Measurements from ENCODE around the gene TMTC1.
"Not testable (repeated sequence)": the region's sequence is repeated elsewhere in the genome, so short reads cannot be mapped to it uniquely, and the experiment has no call there.

TMTC1 gene

GRCh38 chr12:29639893-29640495 is 143.7 kb downstream of the TMTC1 start:
- Histone ChIP-seq H3K9ac (ENCODE audit: low read length) (peak overlapping the region; percentile 60), H3K9me3 (ENCODE audit: control insufficient read depth, insufficient read depth, low read depth, low read length) (no peaks in the 10 kb centered on the region), H3K27ac (ENCODE audit: low read depth, low read length) (peak overlapping the region; percentile 82), H3K36me3 (ENCODE audit: control insufficient read depth, insufficient read depth, low read length) (no peaks in the 10 kb centered on the region), H3K4me3 (ENCODE audit: low read depth, low read length) (no peak overlapping the region), H3K4me1 (ENCODE audit: control insufficient read depth, insufficient read depth, low read length) (peaks cover 25% of the 10 kb centered on the region), H3K27me3 (ENCODE audit: control insufficient read depth, insufficient read depth, low read length) (no peaks in the 10 kb centered on the region)

- Histone ChIP-seq H3K27me3 (ENCODE audit: control insufficient read depth, insufficient read depth, low read length) (no peaks in the 10 kb centered on the region), H3K4me1 (ENCODE audit: control insufficient read depth, insufficient read depth, low read length) (peaks cover 33% of the 10 kb centered on the region), H3K9me3 (ENCODE audit: control insufficient read depth, insufficient read depth, low read depth, low read length) (no peaks in the 10 kb centered on the region), H3K36me3 (ENCODE audit: control insufficient read depth, insufficient read depth, low read length) (no peaks in the 10 kb centered on the region), H3K27ac (ENCODE audit: low read depth, low read length) (no peak overlapping the region), H3K9ac (ENCODE audit: low read length) (no peak overlapping the region), H3K4me3 (ENCODE audit: low read depth, low read length) (no peak overlapping the region)
Observed at GRCh38 chr12:29638528-29638927, 145.2 kb downstream of the TMTC1 start.

DNA sequence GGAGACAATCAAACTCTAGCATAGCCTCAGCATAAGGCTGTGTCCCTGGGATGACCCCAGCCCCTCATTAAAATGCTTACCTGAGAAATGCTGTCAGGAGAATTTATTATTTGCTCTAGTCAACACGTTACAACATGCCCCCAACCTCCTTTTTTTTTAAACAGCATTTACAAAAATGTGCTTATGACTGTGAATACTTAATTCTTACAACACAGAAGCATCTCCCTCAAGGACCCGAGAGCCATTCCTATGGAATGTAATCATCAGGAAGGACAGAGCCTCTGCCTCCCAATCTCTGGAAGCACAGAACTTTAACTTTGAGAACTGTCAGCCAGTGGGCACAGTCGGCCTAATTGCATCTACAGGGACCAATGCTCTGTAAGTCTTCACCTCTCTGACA is 149.7 kb downstream of the TMTC1 start:
- Histone ChIP-seq H3K27me3 (ENCODE audit: control insufficient read depth, insufficient read depth, low read length) (no peaks in the 10 kb centered on the region), H3K27ac (ENCODE audit: low read depth, low read length) (no peak overlapping the region), H3K4me3 (ENCODE audit: low read depth, low read length) (no peak overlapping the region), H3K36me3 (ENCODE audit: control insufficient read depth, insufficient read depth, low read length) (peaks cover 3% of the 10 kb centered on the region; the same call in 1 of the 2 replicates), H3K9me3 (ENCODE audit: control insufficient read depth, insufficient read depth, low read depth, low read length) (peaks cover 10% of the 10 kb centered on the region; the same call in 1 of the 2 replicates), H3K9ac (ENCODE audit: low read length) (no peak overlapping the region), H3K4me1 (ENCODE audit: control insufficient read depth, insufficient read depth, low read length) (peaks cover 15% of the 10 kb centered on the region; the same call in 1 of the 2 replicates)

- peaks cover 14% of the 10 kb centered on the region for H3K4me1 ChIP-seq (ENCODE audit: control insufficient read depth, insufficient read depth, low read length)
- not testable (repeated sequence) for H3K4me3 ChIP-seq (ENCODE audit: low read depth, low read length); H3K9ac ChIP-seq (ENCODE audit: low read length); H3K36me3 ChIP-seq (ENCODE audit: control insufficient read depth, insufficient read depth, low read length); H3K27ac ChIP-seq (ENCODE audit: low read depth, low read length); H3K27me3 ChIP-seq (ENCODE audit: control insufficient read depth, insufficient read depth, low read length)
- H3K9me3 ChIP-seq (ENCODE audit: control insufficient read depth, insufficient read depth, low read depth, low read length) = peaks cover 17% of the 10 kb centered on the region; the same call in 1 of the 2 replicates
Observed at GRCh38 chr12:29630164-29630563, 153.6 kb downstream of the TMTC1 start.

DNA sequence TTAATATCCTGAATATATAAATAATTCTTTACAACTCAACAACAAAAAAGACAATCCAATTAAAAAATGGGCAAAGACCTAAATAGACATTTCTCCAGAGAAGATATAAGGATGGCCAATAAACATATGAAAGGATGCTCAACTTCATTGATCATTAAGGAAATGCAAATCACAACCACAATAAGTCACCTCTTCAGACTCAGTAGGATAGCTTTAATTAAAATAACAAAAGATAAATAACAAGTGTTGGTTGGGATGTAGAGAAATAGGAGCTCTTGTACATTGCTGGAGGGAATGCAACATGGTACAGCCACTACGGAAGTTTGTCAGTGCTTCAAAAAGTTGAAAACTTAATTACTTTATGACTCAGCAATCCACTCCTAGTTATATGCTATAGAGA is 156.5 kb downstream of the TMTC1 start:
- Histone ChIP-seq H3K27ac (ENCODE audit: low read depth, low read length) (no peak overlapping the region), H3K27me3 (ENCODE audit: control insufficient read depth, insufficient read depth, low read length) (no peaks in the 10 kb centered on the region), H3K36me3 (ENCODE audit: control insufficient read depth, insufficient read depth, low read length) (no peaks in the 10 kb centered on the region; the same call in 1 of the 2 replicates), H3K4me3 (ENCODE audit: low read depth, low read length) (no peak overlapping the region), H3K9me3 (ENCODE audit: control insufficient read depth, insufficient read depth, low read depth, low read length) (peaks cover 15% of the 10 kb centered on the region; the same call in 1 of the 2 replicates), H3K4me1 (ENCODE audit: control insufficient read depth, insufficient read depth, low read length) (peaks cover 6% of the 10 kb centered on the region; the same call in 1 of the 2 replicates), H3K9ac (ENCODE audit: low read length) (no peak overlapping the region)

GRCh38 chr12:29625359-29625953 is 158.3 kb downstream of the TMTC1 start:
- Histone ChIP-seq H3K27me3 (ENCODE audit: control insufficient read depth, insufficient read depth, low read length) (no peaks in the 10 kb centered on the region), H3K4me3 (ENCODE audit: low read depth, low read length) (no peak overlapping the region), H3K36me3 (ENCODE audit: control insufficient read depth, insufficient read depth, low read length) (no peaks in the 10 kb centered on the region; the same call in 1 of the 2 replicates), H3K9me3 (ENCODE audit: control insufficient read depth, insufficient read depth, low read depth, low read length) (peaks cover 11% of the 10 kb centered on the region; the same call in 1 of the 2 replicates), H3K9ac (ENCODE audit: low read length) (no peak overlapping the region), H3K27ac (ENCODE audit: low read depth, low read length) (no peak overlapping the region), H3K4me1 (ENCODE audit: control insufficient read depth, insufficient read depth, low read length) (peaks cover 6% of the 10 kb centered on the region; the same call in 1 of the 2 replicates)

DNA sequence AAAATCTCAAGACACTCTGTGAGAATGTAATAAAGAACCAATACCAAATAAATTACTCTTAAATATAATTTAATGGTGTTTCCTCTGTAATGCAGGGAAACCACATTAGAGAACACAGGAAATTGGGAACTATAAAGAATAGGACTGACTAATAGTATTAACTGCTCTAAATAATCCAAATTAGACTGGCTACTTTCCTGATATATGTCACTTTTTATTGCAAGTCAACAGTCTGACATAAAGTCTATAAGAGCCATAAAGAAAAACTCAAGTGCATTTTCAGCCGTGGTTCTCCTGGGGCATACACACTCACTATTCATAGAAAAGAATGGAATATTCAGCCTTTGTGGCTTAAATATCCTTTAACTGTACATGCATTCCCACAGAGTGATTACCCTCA is 161.5 kb downstream of the TMTC1 start:
- Histone ChIP-seq H3K9me3 (ENCODE audit: control insufficient read depth, insufficient read depth, low read depth, low read length) (no peaks in the 10 kb centered on the region), H3K4me1 (ENCODE audit: control insufficient read depth, insufficient read depth, low read length) (peaks cover 6% of the 10 kb centered on the region; the same call in 1 of the 2 replicates), H3K4me3 (ENCODE audit: low read depth, low read length) (no peak overlapping the region), H3K27ac (ENCODE audit: low read depth, low read length) (no peak overlapping the region), H3K27me3 (ENCODE audit: control insufficient read depth, insufficient read depth, low read length) (no peaks in the 10 kb centered on the region), H3K36me3 (ENCODE audit: control insufficient read depth, insufficient read depth, low read length) (no peaks in the 10 kb centered on the region), H3K9ac (ENCODE audit: low read length) (no peak overlapping the region)

DNA sequence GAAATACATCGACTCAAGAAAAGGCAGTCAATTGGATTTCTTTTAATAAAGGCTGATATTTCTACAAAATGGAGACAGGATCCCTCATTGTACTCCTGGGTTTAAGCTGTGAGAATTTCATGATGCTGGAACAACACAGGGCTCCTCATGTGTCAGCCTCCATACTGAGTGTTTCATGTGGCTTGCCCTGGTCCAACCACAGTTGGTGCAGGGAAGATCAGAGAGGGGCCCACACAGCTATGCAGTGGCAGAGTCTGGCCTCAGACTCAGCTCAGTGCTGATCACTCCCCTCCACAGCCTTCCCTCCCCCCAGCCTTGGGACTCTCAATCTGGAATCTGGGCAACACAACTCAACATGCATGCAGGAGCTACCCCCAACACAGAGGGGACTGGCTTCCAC is 163.7 kb downstream of the TMTC1 start:
- Histone ChIP-seq H3K9me3 (ENCODE audit: control insufficient read depth, insufficient read depth, low read depth, low read length) (no peaks in the 10 kb centered on the region), H3K4me1 (ENCODE audit: control insufficient read depth, insufficient read depth, low read length) (0 out of 2 replicates have a peak, but pooled peaks cover under 1% of the 10 kb centered on the region), H3K27ac (ENCODE audit: low read depth, low read length) (no peak overlapping the region), H3K4me3 (ENCODE audit: low read depth, low read length) (no peak overlapping the region), H3K27me3 (ENCODE audit: control insufficient read depth, insufficient read depth, low read length) (no peaks in the 10 kb centered on the region), H3K36me3 (ENCODE audit: control insufficient read depth, insufficient read depth, low read length) (no peaks in the 10 kb centered on the region), H3K9ac (ENCODE audit: low read length) (no peak overlapping the region)

DNA sequence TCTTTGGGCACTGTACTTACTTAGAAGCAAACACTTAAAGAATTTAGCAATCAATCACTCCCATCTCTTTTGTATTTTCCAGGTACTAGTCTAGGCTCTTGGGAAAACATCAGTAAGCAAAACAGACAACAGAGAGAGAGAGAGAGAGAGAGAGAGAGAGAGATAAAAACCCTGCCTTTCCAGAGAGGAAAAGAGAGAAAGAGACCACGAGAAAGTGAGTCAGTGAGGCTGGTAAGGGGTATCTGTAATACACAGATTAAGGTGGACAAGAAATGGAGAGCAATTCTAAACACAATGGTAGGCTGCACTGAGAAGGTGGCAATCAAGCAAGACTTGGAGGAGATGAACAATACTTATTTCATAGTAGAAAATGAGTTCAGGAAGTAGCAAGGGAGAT is 166.3 kb downstream of the TMTC1 start:
- no peak overlapping the region for H3K4me3 ChIP-seq (ENCODE audit: low read depth, low read length)
- no peak overlapping the region for H3K9ac ChIP-seq (ENCODE audit: low read length)
- H3K36me3 ChIP-seq (ENCODE audit: control insufficient read depth, insufficient read depth, low read length) = no peaks in the 10 kb centered on the region
- no peaks in the 10 kb centered on the region for H3K27me3 ChIP-seq (ENCODE audit: control insufficient read depth, insufficient read depth, low read length)
- H3K27ac ChIP-seq (ENCODE audit: low read depth, low read length) = no peak overlapping the region
- H3K9me3 ChIP-seq (ENCODE audit: control insufficient read depth, insufficient read depth, low read depth, low read length) = no peaks in the 10 kb centered on the region
- no peaks in the 10 kb centered on the region for H3K4me1 ChIP-seq (ENCODE audit: control insufficient read depth, insufficient read depth, low read length)

GRCh38 chr12:29616664-29617406 is 166.9 kb downstream of the TMTC1 start:
- Histone ChIP-seq H3K4me3 (ENCODE audit: low read depth, low read length) (no peak overlapping the region), H3K27me3 (ENCODE audit: control insufficient read depth, insufficient read depth, low read length) (no peaks in the 10 kb centered on the region), H3K9me3 (ENCODE audit: control insufficient read depth, insufficient read depth, low read depth, low read length) (no peaks in the 10 kb centered on the region), H3K9ac (ENCODE audit: low read length) (no peak overlapping the region), H3K4me1 (ENCODE audit: control insufficient read depth, insufficient read depth, low read length) (peaks cover 2% of the 10 kb centered on the region; the same call in 1 of the 2 replicates), H3K27ac (ENCODE audit: low read depth, low read length) (no peak overlapping the region), H3K36me3 (ENCODE audit: control insufficient read depth, insufficient read depth, low read length) (no peaks in the 10 kb centered on the region)

All from HUES6 (cell line).